GM21576 (cell line): ENCODE data around the gene FASTK.

ENCODE experiments used
- ATAC-seq: cut with Tn5 transposase; IDR thresholded peaks from one replicate; pipeline ENCODE4 v1.9.1; 2021; ENCODE audit warnings: mild to moderate bottlenecking, moderate library complexity; ENCODE audit not compliant: unreplicated experiment

Gene FASTK, protein sequence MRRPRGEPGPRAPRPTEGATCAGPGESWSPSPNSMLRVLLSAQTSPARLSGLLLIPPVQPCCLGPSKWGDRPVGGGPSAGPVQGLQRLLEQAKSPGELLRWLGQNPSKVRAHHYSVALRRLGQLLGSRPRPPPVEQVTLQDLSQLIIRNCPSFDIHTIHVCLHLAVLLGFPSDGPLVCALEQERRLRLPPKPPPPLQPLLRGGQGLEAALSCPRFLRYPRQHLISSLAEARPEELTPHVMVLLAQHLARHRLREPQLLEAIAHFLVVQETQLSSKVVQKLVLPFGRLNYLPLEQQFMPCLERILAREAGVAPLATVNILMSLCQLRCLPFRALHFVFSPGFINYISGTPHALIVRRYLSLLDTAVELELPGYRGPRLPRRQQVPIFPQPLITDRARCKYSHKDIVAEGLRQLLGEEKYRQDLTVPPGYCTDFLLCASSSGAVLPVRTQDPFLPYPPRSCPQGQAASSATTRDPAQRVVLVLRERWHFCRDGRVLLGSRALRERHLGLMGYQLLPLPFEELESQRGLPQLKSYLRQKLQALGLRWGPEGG

DNA sequence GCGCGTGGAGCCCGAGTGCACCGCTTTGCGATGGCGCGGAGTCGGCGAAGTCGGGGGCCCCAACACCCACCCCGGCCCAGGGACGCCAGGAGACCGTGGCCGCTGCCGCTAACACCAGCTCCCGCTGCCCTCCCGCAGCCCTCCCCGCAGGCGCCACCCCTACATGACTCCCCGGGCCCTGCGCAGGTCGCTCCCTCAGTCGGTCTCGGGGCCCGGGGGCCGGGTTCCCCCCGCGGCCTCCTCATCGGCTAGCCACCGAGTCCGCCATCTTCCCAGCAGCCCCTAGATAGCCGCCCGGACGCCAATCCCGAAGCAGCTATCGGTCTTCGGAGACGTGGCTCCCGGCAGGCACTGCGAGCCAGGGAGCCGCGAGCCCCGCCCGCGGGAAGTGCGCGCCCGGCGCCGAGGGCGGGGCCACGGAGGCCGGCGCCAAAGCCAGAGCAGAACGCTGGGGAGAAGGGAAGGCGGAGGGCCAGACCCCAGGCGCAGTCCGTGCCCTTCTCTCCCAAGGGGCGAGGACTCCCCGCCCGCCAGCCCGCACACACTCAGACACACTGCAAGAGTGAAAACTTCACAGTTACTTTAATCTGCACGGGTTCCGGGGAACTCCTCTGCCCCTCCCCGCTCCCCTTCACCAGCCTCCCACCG is at the start of gene FASTK:
Gene FASTK, minus strand, starts transcription at position 288 of the 648 bp plus-strand sequence. Its CDS starts 43 bp downstream, at position 245.
- peak; percentile 75 for ATAC-seq

DNA sequence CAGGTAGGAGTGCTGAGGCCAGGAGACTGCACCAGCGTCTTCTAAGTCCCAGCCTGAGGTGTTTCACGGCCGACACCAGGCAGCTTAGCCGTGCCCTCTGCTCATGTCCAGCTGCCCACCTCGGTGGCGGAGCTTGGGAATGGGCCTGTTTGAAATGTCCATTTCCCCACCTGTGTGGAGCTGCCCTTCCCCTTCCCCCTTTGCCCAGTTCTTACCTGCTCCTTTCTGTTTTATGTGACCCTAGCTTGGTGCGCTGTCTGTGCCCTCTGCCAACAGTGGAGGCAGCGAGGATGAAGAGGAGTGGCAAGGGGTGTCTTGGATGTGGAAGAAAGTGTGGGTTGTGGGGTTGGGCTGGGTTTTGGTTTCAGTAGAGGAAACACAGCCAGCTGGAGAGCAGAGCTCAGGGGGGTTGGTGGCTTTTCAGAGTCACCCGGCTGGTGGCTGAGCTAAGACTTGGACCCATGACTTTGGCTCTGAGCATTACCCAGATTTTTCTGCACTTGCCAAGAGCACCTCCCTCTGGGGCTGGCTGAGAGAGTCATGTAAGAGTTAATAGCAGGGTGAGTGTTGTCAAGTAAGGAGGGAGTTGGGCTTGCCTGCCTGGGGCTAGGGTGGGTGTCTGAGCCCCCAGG is 49.5 kb upstream of the FASTK start:
- no peak for ATAC-seq

DNA sequence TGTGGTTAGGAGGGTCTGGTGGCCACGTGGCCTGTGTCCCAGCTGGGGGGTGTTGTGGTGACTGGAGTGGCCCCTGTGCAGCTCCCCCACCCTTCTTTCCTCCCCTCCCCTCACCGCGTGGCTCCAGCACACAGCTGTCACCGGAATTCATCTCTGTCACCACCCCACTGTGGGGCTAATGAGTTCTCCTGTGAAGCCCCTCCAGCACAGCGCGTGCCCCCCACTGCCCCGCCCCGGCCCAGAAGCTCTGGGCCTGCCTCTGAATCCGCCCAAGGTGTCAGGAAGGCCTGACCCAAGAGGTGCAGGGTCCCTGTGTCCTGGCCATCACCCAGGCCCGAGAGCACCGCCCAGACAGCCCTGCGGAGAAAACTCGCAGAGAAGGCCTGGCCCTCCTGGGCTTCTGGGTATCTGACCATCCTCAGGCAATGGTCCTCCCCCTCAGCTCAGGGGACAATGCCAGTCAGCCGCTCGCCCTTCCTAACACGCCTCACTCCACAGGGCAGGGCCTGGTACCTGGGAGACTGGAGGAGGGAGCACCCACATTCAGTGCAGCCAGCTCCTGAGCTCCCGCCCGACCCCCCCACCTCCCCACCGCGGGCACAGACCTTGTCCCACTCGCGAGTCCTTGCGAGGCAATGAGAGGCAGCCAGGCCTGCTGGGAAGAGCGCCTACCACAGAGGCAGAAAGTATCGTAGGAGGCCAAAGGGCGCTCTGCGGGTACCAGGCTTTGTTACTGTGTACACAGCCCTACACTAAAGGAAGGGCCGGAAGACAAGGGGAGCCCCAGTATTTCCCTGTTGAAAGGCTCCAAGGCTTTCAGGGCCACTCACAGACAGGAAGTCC is 48.7 kb upstream of the FASTK start:
- no peak for ATAC-seq

DNA sequence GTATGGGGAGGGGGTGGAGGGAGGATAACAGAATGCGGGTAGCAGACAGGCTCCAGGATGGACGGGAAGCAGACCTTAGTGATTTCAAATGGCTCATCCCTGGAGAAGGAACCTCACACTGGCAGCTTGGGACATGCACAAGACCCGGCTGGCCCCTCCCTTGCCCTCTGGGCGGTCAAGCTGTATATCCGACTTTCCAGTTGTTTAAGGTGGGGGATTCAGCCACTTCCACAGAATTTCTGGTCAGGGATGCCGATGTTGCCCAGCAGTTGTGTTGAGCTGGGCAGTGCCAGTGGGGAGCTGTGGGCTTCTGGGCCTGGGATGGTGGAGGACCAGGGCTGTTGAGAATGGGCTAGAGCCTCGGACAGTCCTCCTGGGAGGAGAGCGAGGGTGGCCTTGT is 48.1 kb upstream of the FASTK start:
- no peak for ATAC-seq

DNA sequence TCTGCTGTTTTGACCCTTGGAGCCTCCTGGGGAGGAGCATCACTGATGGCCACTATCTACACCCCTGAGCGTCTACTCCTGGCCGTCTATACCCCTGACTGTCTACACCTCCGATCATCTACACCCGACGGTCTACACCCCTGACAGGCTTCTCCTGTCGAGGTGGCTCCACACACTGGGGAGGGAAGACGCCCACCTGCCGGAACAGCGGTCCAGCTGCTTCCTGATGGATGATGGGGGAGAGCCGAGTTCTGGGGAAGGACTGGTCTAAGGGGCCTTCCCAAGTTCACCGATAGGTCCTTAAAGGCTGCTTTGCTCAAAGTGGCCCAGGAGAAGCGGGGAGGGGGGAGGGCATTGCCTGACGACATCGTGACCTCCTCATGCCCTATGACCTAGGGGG is 47.5 kb upstream of the FASTK start:
- ATAC-seq = no peak

DNA sequence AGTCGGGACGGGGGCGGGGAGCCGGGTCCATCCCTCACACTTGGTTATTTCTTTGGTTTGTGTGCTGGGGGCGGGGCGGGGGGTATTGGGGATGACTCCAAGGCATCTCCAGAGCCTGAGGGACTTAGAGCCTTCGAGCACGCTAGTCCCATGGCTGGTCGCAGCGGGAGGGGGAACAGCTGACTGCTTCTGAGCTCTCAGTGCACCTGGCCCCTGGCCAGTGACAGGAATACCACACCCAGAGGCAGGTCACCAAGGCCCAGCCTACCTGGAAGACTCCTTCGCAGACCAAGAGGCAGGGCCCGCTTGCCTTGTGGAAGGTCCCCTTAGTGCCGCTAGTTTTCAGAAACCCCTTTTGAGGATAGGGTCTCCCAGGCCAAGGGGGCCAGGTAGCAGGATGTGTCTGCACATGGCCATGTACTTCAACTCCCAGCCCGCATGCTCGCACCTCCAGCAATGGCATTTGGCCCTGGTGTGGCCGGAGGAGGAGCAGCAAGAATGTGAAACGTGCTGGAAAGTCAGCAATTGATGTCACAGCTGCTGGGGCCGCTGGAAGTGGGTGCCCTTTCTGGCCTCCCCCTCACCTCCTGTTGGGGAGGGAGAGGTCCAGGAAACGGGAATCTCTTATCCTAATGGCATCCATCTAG is 46.0 kb upstream of the FASTK start:
- no peak for ATAC-seq

DNA sequence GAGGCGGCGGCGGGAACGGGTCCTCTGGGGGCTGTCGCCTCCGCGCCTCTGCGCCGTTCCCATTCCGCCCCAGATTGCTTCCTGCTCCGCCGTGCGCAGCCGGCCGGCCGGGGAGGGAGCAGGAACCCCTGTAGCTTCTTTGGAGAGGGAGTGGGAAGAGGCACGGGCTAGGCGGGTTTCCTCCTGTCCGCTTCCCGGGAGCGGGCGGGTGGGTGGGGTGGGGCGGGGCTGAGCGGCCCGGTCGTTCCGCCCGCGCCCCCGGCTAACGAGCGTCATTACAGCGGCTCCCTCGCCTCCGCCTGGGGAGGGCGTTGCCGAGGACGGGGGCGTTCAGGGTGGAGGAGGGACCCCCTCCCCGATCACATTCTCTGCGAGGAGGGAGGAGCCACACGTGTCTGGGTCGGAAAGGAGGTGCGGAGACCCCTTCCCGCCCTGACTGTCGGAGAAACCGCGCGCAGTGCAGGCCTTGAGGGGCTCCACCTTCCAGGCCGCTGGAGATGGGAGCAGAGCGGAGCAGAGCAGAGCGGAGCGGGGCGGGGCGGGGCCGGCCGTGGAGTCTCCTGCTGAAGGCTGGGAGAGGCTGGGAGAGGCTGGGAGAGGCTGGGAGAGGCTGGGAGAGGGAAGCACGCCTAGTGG is 45.4 kb upstream of the FASTK start:
- no peak for ATAC-seq

DNA sequence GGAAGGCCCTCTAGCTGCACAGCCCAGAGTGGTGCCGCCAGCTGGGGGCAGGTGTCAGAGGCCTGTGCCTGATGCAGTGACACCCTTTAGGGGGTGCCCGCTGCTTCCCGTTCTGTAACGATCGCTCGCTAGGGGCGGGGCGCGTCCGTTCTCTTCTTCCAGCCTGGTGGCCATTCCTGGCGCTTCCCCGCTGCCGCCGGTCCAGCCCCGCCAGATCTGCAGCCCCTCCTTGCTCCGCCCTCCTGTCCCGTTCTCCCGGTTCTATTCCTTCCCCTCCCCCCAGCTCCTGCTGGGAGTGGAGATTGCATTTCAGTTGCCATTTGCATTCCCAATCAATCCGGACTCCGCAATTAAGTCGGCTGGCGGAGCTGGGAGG is 44.8 kb upstream of the FASTK start:
- no peak for ATAC-seq

DNA sequence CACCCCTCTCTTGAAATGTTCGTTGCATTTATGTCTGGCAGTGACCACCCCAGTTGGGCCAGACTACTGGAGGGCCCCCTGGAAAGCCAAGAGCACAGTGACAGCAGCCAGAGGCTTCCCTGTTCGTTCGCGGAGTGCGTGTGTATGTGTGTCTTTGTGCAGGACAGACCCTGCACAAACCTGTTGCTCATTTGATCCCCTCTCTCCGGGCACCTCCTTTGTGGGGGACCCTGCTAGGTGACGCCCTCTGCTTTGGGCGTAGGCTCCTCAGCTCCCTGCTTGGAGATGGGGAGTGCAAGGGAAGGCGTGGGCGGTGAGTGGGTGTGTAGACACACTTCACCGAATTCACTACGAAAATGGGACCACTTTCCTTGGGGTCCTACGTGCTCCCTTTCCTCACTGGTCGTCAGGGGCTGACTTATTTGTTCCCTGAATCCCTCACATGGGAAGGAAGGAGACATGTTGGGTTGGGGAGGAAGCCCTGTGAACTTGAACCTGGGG is 44.3 kb upstream of the FASTK start:
- no peak for ATAC-seq

DNA sequence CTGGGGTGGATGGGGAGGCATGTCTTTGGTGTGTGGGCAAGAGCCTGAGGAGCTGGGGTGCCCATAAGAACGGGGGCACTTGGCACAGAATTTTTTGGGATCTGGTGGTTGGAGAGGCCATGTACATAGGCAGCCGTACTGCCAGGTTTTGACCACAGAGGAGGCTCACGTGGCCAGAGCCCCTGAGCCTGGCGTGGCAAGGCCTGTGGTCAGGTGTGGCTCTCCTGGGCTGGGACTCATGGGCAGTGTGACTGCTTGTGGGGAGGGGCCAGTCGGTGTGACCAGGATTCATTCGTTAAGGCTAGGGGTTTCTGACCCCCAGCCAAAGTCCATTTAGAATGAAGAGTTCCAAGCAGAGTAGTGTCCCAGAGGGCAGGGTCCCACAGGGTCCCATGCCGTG is 43.9 kb upstream of the FASTK start:
- ATAC-seq = no peak

DNA sequence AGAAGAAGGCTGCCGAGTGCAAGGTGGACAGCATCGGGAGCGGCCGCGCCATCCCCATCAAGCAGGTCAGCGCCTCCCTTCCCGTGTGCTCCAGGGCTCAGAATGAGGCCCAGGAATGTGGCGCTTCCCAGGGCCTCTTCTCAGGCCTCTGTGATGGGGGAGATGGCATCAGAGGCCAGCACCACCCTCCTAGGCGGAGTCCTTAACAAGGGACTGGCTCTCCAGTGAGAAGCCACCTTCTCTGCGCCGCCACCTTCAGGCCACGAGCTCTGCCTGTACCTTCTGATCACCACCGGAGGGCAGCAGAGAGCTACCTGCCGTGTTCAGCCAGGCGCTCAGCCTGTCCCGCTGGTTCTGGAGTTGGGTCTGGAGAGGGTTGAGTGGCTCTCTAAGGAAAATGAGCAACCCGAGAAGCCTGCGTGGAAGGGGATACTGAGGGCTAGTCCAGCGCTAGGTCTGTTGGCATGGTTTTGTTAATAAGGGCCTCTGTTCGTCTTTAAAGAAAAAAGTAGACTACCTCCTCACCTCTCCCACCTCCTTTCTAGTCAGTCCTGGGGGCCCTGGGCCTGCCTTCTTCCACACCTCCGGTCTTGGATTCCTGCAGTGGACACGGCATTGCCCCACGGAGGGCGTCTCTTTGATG is 43.3 kb upstream of the FASTK start:
- peak; percentile 86 for ATAC-seq

DNA sequence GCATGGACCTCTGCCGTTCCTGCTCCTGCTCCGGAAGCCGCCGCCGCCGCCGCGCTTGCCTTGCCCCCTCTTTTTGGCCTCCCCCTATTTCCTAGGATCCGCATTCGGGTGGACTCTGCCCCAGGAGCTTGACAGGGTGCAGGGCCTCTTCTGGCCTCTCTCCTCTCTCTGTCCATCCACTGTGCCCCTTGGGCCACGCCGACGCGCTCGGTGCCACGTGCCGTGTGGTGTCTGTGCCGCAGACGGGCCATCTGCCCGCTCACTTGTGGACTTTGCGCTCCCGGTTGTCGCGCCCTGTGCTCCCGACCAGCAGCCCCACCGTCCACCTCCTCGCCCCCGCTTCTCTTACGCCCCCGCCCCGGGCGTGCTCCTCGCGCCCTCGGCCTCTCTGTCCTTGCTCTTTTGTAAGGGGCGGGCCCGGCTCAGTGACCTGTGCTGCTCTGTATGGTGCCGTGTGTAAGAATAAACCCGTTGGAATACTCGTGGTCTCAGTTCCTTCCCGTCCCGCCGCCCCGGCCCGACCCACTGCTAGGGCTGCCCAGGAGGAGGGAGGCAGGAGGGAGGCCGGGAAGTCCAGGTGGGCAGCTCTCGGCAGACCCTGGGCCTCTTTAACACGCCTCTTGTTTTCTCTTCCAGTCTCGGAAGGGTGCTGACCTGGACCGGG is 42.7 kb upstream of the FASTK start:
- ATAC-seq = no peak

DNA sequence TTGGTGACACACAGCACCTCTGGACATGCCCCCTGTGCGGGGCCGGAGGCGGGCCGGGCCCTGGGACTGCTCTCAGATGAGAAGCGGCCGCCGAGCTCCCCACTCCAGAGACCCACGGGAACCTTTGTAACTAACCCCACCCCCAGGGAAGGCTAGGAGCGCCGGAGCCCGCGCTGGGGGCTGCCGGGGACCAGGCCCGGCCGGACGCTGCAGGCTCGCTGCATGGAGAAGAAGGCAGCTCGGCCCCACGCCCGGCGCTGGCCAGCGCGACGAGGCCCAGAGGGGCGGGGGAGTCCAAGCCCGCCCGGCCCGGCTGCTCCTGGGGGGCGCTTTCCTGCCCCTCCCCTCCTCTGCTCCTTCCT is 42.2 kb upstream of the FASTK start:
- no peak for ATAC-seq

DNA sequence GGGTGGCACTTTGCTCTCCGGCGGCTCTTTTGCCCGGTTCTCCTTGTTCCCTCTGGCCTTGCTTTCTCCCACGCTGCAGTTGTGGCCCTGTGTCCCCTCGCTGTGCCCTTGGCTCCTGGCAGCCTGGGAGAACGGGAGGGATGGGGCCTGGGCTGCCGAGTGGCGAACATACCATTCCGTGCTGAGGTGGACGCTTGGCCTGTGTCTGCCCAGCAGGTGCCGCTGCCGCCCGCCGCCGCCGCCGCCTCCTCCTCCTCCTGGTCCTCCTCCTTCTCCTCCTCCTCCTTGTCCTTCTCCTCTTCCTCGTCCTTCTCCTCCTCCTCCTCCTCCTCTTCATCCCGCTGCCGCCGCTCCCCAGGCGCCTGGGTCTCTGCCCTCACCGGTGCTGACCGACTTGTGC is 41.7 kb upstream of the FASTK start:
- no peak for ATAC-seq

DNA sequence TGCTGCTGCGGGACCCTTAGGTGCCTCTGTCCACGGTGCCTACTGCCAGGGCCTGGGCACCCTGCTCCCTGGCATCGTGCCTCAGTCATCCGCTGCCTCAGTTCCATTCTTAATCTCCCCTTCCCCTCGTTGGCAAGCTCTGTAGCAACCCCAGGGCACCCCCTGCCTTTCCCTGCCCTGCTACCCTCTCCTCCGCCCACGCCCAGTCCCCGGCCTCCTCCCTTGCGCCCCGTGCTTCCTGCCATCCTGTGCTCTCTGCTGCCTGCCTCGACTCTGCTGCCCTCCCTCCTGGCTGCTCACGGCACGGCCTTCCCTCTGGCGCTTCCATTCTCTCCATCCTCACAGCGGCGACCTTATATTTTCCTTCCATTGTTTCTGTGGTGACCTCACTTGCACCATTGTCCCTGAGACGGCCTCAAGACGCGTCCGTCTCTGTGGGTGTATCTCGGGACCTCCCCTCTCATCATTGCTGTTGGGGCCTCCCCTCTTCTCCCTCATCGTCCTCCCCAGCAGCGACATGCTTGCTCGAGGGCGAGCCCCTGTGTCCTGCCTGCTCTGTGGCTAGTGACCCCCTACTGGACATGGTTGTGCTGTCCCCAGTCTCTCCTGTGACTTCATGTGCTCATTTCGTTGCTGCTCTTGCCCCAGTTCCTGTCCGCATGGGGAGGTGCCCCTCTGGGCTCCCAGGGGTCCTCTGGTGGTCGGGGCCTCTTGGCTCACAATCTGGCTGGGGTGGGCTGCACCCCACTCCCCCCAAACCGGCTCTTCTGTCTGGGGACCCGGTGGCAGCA is 41.0 kb upstream of the FASTK start:
- no peak for ATAC-seq

DNA sequence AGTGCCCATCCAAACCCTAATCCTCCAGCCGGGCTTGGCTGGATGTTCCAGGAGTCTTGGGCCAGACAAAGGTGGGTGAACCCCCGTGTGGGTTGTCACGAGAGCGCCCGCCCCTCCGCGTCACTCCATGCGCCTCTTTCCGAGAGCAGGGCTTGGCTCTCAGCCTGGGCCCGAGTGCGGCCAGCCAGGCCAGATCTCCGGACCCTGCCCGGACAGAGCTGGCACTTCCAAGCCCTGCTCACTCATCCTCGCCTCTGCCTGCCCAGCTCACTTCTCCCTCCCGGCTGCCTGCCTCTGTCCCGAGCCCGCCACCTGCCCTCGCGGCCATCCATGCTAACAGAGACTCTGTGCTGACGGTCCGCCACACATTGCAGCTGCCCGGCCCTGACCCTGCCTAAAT is 40.3 kb upstream of the FASTK start:
- ATAC-seq = no peak

DNA sequence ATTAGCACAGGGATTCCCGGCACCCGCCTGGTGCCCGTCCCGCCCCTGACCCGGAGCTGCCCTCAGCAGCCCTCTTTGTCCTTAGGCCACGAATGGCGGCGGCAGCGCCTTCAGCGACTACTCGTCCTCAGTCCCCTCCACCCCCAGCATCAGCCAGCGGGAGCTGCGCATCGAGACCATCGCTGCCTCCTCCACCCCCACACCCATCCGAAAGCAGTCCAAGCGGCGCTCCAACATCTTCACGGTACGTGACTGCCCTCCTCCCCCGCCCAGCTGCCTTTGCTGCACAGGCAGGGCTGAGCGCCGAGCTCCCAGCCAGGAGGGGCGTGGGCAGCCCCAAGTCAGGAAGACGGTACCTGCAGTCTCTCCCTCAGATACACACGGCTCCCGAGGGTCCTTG is 39.3 kb upstream of the FASTK start:
- no peak for ATAC-seq

DNA sequence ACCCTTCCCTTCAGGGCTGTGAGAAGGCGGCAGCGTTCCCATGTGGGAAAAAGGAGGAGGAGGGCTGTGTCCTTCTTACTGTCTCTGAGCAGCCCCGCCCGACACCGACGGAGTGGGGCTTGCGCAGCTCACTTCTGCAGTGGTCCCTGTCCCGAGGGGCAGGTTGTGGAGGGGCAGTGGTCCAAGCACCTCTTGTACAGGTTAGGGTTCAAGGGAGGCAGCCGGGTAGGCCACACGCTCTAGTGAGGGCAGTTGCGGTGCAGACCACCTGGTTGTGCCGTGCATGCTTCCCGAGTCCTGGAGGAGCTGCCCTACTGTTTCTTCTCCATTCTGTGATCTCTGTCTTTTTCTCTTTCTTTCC is 38.4 kb upstream of the FASTK start:
- ATAC-seq = no peak
